ENCODE results near the gene USP34. TPM values are rescaled to one million over a fixed set of nuclear protein-coding genes. Genes with fewer than 3 reads are reported as not detected.

Gene USP34
- total and polyA plus RNA-seq, 2 of the 4 experiments (the other 2 are of a cell fraction): 34.7 to 128 TPM

DNA sequence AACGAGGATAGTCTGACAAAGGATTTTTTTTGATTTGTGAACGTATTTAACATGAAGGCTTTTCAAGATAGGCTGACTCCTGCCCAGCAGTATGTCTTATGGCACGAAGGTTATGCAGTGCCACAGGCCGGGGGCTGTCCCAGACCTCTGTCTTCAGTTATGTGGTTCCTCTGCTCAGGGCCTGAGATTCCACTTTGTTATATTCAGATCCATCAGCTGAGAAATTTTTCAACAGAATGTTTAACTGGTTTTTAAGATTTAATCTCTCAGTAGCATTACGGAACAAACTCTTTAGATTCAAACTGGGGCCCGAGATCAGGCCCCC lies 288.9 kb downstream of the USP34 start:
- TF ChIP-seq, protein P1, sequence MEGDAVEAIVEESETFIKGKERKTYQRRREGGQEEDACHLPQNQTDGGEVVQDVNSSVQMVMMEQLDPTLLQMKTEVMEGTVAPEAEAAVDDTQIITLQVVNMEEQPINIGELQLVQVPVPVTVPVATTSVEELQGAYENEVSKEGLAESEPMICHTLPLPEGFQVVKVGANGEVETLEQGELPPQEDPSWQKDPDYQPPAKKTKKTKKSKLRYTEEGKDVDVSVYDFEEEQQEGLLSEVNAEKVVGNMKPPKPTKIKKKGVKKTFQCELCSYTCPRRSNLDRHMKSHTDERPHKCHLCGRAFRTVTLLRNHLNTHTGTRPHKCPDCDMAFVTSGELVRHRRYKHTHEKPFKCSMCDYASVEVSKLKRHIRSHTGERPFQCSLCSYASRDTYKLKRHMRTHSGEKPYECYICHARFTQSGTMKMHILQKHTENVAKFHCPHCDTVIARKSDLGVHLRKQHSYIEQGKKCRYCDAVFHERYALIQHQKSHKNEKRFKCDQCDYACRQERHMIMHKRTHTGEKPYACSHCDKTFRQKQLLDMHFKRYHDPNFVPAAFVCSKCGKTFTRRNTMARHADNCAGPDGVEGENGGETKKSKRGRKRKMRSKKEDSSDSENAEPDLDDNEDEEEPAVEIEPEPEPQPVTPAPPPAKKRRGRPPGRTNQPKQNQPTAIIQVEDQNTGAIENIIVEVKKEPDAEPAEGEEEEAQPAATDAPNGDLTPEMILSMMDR (conservative IDR thresholded peaks at IDR 0.05; ENCODE audit: low read depth, low read length): no peak
- TF ChIP-seq RCOR1 (IDR thresholded peaks at IDR 0.05; ENCODE audit: insufficient replicate concordance, low read length): no peak
- TF ChIP-seq, protein P2, sequence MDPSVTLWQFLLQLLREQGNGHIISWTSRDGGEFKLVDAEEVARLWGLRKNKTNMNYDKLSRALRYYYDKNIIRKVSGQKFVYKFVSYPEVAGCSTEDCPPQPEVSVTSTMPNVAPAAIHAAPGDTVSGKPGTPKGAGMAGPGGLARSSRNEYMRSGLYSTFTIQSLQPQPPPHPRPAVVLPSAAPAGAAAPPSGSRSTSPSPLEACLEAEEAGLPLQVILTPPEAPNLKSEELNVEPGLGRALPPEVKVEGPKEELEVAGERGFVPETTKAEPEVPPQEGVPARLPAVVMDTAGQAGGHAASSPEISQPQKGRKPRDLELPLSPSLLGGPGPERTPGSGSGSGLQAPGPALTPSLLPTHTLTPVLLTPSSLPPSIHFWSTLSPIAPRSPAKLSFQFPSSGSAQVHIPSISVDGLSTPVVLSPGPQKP (IDR thresholded peaks at IDR 0.05; ENCODE audit: borderline replicate concordance, low read depth, low read length): no peak
- TF ChIP-seq RAD21 (IDR thresholded peaks at IDR 0.05; ENCODE audit: low read length): no peak
- Histone ChIP-seq H3K4me2 (ENCODE audit: low read depth, low read length) (no peak overlapping the region), H3K14ac (replicated peaks; ENCODE audit: low read depth, low read length) (no peak overlapping the region), H2AK5ac (ENCODE audit: low read depth, low read length) (no peak overlapping the region), H3K23ac (ENCODE audit: low read depth, low read length) (no peak overlapping the region), H4K5ac (ENCODE audit: low read depth, low read length) (no peak overlapping the region), H4K91ac (ENCODE audit: insufficient read depth, low read depth, low read length) (no peak overlapping the region), H3K79me1 (ENCODE audit: low read depth in 1 of 2, low read length in 2 of 2) (peaks cover 49 to 79% of the 10 kb centered on the region in 2 experiments), H2AFZ (replicated peaks; ENCODE audit: low read length, poor library complexity) (no peak overlapping the region), H4K8ac (ENCODE audit: low read depth in 2 of 2, low read length in 2 of 2) (0 out of 4 replicates have a peak overlapping the region, but pooled peaks of 1 of the 2 experiments have one; percentile 34), H2AK9ac (replicated peaks; ENCODE audit: low read depth, low read length, poor library complexity) (no peak overlapping the region), H2BK120ac (ENCODE audit: low read depth, low read length) (no peak overlapping the region), H3K9me3 (ENCODE audit: control insufficient read depth, insufficient read depth, low read length) (no peaks in the 10 kb centered on the region), H3K18ac (ENCODE audit: low read depth, low read length) (no peak overlapping the region), H3K27ac (ENCODE audit: insufficient read depth, low read length) (no peak overlapping the region), H3K4me1 (ENCODE audit: control insufficient read depth, insufficient read depth, low read length) (peaks cover 28% of the 10 kb centered on the region), H3K56ac (ENCODE audit: extremely low read depth, insufficient read depth, low read length) (no peak overlapping the region), H3K9ac (ENCODE audit: low read depth, low read length) (no peak overlapping the region), H3K27me3 (ENCODE audit: control insufficient read depth, insufficient read depth, low read length) (no peaks in the 10 kb centered on the region), H3K4ac (ENCODE audit: low read depth, low read length) (no peak overlapping the region), H2BK20ac (ENCODE audit: low read depth, low read length) (no peak overlapping the region), H3K36me3 (ENCODE audit: control insufficient read depth, insufficient read depth, low read length) (peaks cover 52% of the 10 kb centered on the region), H4K20me1 (ENCODE audit: insufficient read depth, low read length) (peaks cover 8% of the 10 kb centered on the region; the same call in 1 of the 2 replicates), H3K9me1 (ENCODE audit: insufficient read depth, low read length) (peaks cover 28% of the 10 kb centered on the region), H3K4me3 (ENCODE audit: insufficient read depth, low read depth, low read length) (no peak overlapping the region), H2BK5ac (ENCODE audit: low read depth, low read length, poor library complexity, severe bottlenecking) (no peak overlapping the region), H2BK15ac (ENCODE audit: low read depth, low read length) (no peak overlapping the region)
- no CpG with 5 or more reads among the region's 6 CpGs for WGBS, 2 experiments (ENCODE audit: extremely low coverage in 2 of 2, insufficient read length in 1 of 2)
- POLR2A ChIA-PET (ENCODE audit: unreplicated experiment): no interaction called here
- no peak for DNase-seq
- intact Hi-C loops (cut with micrococcal nuclease): no loop called here
- BruUV-seq (replicated peaks): no TSS peak
- no peak for ATAC-seq (ENCODE audit: low read depth)
- dilution Hi-C loops (cut with HindIII; ENCODE audit: low sequenced_read_pairs, unreplicated experiment): no loop called here
- CTCF ChIA-PET: no interaction called here
- in situ Hi-C loops (cut with MboI; ENCODE audit: low sequenced_read_pairs): no loop called here

Measured in IMR-90 (cell line).